SU-DHL-6 (cell line): ENCODE data around the gene RNF126.

Source experiments
- H2AFZ ChIP-seq: fragments of 200-600 bp; sonication (generic); 2 replicates; pipeline ENCODE4 v1.6.1; 2014; ENCODE audit warnings: low read depth, mild to moderate bottlenecking, moderate library complexity, mixed read lengths, antibody characterized with exemption, low read length; ENCODE audit not compliant: severe bottlenecking
- H3F3A ChIP-seq: fragments of 200-600 bp; shearing (Covaris generic); 2 replicates; pipeline ENCODE4 v1.6.0; 2016; ENCODE audit warnings: antibody characterized with exemption, mild to moderate bottlenecking; ENCODE audit not compliant: insufficient read depth
- H3K27ac ChIP-seq: fragments of 200-600 bp; sonication (generic); 2 replicates; pipeline ENCODE4 v1.5.1; 2016; ENCODE audit warnings: low read depth, mild to moderate bottlenecking, low read length, moderate library complexity, mixed read lengths
- H3K27me3 ChIP-seq: fragments of 200-600 bp; sonication (generic), shearing (Covaris generic); 2 replicates; pipeline ENCODE4 v1.6.0; 2014; ENCODE audit warnings: mild to moderate bottlenecking, low read length
- H3K36me3 ChIP-seq: fragments of 200-600 bp; sonication (generic); 2 replicates; pipeline ENCODE4 v1.6.1; 2014; ENCODE audit warnings: mild to moderate bottlenecking, low read length, mixed read lengths
- H3K4me2 ChIP-seq: fragments of 300-600, 200-600 bp; shearing (Covaris generic), sonication (generic); 2 replicates; pipeline ENCODE4 v1.6.0; 2014; ENCODE audit warnings: low read length, low read depth, mild to moderate bottlenecking; ENCODE audit not compliant: poor library complexity, severe bottlenecking
- H3K4me3 ChIP-seq: fragments of 200-600 bp; sonication (generic); 2 replicates; pipeline ENCODE4 v1.5.1; 2014; ENCODE audit warnings: antibody characterized with exemption, low read length, mild to moderate bottlenecking, mixed read lengths; ENCODE audit not compliant: insufficient read depth, poor library complexity, severe bottlenecking
- H3K79me2 ChIP-seq: fragments of 200-600 bp; sonication (generic); 2 replicates; pipeline ENCODE4 v1.6.1; 2014; ENCODE audit warnings: mild to moderate bottlenecking, low read length, moderate library complexity; ENCODE audit not compliant: insufficient read depth
- H3K9ac ChIP-seq: fragments of 200-600 bp; sonication (generic); 2 replicates; pipeline ENCODE4 v1.7.0; 2014; ENCODE audit warnings: mild to moderate bottlenecking, low read length
- H3K9me2 ChIP-seq: fragments of 200-600 bp; sonication (generic); replicated peaks from 2 replicates; pipeline ENCODE4 v1.6.1; 2014; ENCODE audit warnings: low read length; ENCODE audit not compliant: insufficient read depth
- H3K9me3 ChIP-seq: fragments of 200-600 bp; sonication (generic); 2 replicates; pipeline ENCODE4 v1.6.1; 2014; ENCODE audit warnings: low read length, mixed read lengths; ENCODE audit not compliant: insufficient read depth
- H4K20me1 ChIP-seq: fragments of 200-600 bp; sonication (generic); 2 replicates; pipeline ENCODE4 v1.6.1; 2014; ENCODE audit warnings: low read depth, mild to moderate bottlenecking, antibody characterized with exemption, low read length, moderate library complexity, mixed read lengths
- EZH2phosphoT487 ChIP-seq: fragments of 200-600 bp; sonication (generic), shearing (Covaris generic); conservative IDR thresholded peaks from 2 replicates; pipeline ENCODE4 v1.6.1; 2018; ENCODE audit warnings: mild to moderate bottlenecking, antibody characterized with exemption, low read length, moderate library complexity, mixed read lengths
- TF ChIP-seq, protein P1 (sequence below): fragments of 200-600 bp; sonication (generic); IDR thresholded peaks from one replicate; pipeline ENCODE4 v1.5.1; 2017; ENCODE audit warnings: antibody characterized with exemption, mild to moderate bottlenecking, low read length, moderate library complexity; ENCODE audit not compliant: insufficient read depth, poor library complexity, severe bottlenecking

The RNF126 gene

DNA sequence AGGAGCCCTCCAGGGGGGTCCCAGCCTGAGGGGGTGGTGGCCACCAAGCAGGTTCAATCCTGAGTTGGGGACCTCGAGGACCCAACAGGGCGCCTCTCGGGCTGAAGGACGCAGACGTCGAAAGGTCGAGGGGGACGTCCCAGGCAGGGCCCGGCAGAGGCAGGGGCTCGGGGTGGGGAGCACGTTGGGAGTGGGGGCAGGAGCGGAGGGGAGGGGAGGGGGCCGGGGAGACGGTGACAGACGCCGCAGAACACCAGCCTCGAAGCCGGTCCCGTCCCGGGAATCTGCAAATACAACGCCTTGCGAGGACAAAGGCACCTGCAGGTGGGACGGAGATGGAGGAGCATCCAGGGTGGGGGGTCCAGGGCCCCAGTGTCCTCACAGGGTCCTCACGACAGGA, 19.3 kb downstream of the RNF126 start:
- TF ChIP-seq, protein P1, sequence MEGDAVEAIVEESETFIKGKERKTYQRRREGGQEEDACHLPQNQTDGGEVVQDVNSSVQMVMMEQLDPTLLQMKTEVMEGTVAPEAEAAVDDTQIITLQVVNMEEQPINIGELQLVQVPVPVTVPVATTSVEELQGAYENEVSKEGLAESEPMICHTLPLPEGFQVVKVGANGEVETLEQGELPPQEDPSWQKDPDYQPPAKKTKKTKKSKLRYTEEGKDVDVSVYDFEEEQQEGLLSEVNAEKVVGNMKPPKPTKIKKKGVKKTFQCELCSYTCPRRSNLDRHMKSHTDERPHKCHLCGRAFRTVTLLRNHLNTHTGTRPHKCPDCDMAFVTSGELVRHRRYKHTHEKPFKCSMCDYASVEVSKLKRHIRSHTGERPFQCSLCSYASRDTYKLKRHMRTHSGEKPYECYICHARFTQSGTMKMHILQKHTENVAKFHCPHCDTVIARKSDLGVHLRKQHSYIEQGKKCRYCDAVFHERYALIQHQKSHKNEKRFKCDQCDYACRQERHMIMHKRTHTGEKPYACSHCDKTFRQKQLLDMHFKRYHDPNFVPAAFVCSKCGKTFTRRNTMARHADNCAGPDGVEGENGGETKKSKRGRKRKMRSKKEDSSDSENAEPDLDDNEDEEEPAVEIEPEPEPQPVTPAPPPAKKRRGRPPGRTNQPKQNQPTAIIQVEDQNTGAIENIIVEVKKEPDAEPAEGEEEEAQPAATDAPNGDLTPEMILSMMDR, result no peak
- TF ChIP-seq EZH2phosphoT487, result no peak
- H3K9me3 ChIP-seq, result no peaks in the 10 kb centered on the region
- H3K79me2 ChIP-seq, result no peaks in the 10 kb centered on the region
- H3F3A ChIP-seq, result no peaks in the 10 kb centered on the region
- H2AFZ ChIP-seq, result no peak overlapping the region
- no peaks in the 10 kb centered on the region for H3K27me3 ChIP-seq
- H3K4me3 ChIP-seq, result no peak overlapping the region
- H3K9me2 ChIP-seq, result no peaks in the 10 kb centered on the region
- no peaks in the 10 kb centered on the region for H3K36me3 ChIP-seq
- no peaks in the 10 kb centered on the region for H4K20me1 ChIP-seq
- H3K27ac ChIP-seq, result no peak overlapping the region
- H3K4me2 ChIP-seq, result no peak overlapping the region
- no peak overlapping the region for H3K9ac ChIP-seq

DNA sequence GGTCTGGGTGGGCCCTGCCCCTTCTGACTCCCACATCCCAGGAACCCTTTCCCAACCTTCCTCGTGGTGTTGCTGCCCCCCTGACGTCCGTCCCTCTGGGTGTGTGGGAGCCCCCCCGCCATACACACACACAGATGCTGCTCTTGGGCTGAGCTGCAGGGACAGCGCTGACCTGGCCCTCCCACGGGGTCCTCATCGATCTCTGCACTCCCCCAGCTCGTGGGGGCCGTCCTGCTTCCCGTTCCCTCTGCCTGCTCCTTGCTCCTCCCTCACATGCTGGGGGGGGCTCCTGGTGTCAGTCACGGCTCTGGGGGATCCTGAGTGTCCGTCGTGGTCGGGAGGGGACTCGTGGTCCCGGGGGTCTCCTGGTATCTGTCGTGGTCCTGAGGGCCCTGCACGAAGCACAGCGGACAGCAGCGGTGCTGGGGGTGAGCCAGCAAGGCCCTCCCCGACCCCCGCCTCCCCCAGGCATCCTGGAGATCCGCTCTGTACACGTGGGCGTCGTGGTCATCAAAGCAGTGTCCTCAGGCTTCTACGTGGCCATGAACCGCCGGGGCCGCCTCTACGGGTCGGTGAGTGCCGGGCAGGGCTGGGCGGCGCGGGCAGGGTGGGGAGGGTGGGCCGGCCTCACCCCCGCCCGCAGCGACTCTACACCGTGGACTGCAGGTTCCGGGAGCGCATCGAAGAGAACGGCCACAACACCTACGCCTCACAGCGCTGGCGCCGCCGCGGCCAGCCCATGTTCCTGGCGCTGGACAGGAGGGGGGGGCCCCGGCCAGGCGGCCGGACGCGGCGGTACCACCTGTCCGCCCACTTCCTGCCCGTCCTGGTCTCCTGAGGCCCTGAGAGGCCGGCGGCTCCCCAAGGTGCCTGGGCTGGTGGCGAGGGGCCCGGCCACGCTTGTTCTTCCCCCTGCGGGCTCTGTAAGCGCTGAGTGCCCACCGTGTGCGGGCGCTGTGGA, 20.0 kb downstream of the RNF126 start:
- Histone ChIP-seq H3K4me2 (no peak overlapping the region), H3K36me3 (no peaks in the 10 kb centered on the region), H2AFZ (no peak overlapping the region), H3K79me2 (no peaks in the 10 kb centered on the region), H3K4me3 (no peak overlapping the region), H3K27ac (no peak overlapping the region), H4K20me1 (no peaks in the 10 kb centered on the region), H3K27me3 (no peaks in the 10 kb centered on the region), H3K9me2 (no peaks in the 10 kb centered on the region), H3F3A (no peaks in the 10 kb centered on the region), H3K9ac (no peak overlapping the region), H3K9me3 (no peaks in the 10 kb centered on the region)
- no peak for TF ChIP-seq EZH2phosphoT487
- TF ChIP-seq, protein P1, result no peak

GRCh38 chr19:641702-642101, 21.3 kb downstream of the RNF126 start:
- Histone ChIP-seq H3K36me3 (no peaks in the 10 kb centered on the region), H3F3A (no peaks in the 10 kb centered on the region), H3K9me2 (no peaks in the 10 kb centered on the region), H3K4me3 (no peak overlapping the region), H3K79me2 (no peaks in the 10 kb centered on the region), H2AFZ (no peak overlapping the region), H3K9me3 (no peaks in the 10 kb centered on the region), H3K4me2 (no peak overlapping the region), H4K20me1 (no peaks in the 10 kb centered on the region), H3K27ac (no peak overlapping the region), H3K9ac (no peak overlapping the region), H3K27me3 (no peaks in the 10 kb centered on the region)
- TF ChIP-seq, protein P1, result no peak
- TF ChIP-seq EZH2phosphoT487, result no peak
